ENCODE results near the gene PPP2R5B. TPM values are rescaled to one million over a fixed set of nuclear protein-coding genes. Genes with fewer than 3 reads are reported as not detected.

The PPP2R5B gene
- total RNA-seq, 2 experiments from 2014 or later = 16.8 to 18.3 TPM

DNA sequence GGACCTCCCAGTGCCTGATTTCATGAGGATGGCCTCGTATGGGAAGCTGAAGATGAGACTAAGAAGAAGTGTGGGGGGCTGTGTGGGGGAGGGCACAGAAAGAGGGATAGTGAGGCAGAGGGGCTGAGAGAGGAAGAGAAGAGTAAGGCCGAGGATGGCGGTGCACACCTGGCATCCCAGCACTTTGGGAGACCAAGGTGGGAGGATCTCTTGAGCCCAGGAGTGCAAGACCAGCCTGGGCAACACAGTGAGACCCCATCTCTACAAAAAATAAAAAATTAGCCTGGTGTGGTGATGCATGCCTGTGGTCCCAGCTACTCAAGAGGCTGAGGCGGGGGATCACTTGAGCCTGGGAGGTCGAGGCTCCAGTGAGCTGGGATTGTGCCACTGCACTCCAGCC lies 32.6 kb upstream of the PPP2R5B start:
- Histone ChIP-seq H3K27me3 (ENCODE audit: control insufficient read depth in 1 of 2, insufficient read depth in 2 of 2, low read length in 2 of 2) (no peaks in the 10 kb centered on the region), H3K36me3 (ENCODE audit: insufficient read depth, low read length) (peaks cover 13% of the 10 kb centered on the region), H3K27ac (ENCODE audit: low read depth in 1 of 2, low read length in 2 of 2) (no peak overlapping the region), H3K4me3 (ENCODE audit: low read length) (no peak overlapping the region), H3K9me3 (ENCODE audit: control insufficient read depth in 1 of 2, insufficient read depth in 1 of 2, low read length in 2 of 2) (no peaks in the 10 kb centered on the region), H3K4me1 (ENCODE audit: insufficient read depth, low read length) (peaks cover 29% of the 10 kb centered on the region)
- H3K27ac Mint-ChIP-seq = no peak overlapping the region
- peaks cover 17% of the 10 kb centered on the region for H3K36me3 Mint-ChIP-seq (ENCODE audit: low read depth)
- H3K4me3 Mint-ChIP-seq = no peak overlapping the region
- TF ChIP-seq, protein P1, sequence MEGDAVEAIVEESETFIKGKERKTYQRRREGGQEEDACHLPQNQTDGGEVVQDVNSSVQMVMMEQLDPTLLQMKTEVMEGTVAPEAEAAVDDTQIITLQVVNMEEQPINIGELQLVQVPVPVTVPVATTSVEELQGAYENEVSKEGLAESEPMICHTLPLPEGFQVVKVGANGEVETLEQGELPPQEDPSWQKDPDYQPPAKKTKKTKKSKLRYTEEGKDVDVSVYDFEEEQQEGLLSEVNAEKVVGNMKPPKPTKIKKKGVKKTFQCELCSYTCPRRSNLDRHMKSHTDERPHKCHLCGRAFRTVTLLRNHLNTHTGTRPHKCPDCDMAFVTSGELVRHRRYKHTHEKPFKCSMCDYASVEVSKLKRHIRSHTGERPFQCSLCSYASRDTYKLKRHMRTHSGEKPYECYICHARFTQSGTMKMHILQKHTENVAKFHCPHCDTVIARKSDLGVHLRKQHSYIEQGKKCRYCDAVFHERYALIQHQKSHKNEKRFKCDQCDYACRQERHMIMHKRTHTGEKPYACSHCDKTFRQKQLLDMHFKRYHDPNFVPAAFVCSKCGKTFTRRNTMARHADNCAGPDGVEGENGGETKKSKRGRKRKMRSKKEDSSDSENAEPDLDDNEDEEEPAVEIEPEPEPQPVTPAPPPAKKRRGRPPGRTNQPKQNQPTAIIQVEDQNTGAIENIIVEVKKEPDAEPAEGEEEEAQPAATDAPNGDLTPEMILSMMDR (IDR thresholded peaks at IDR 0.05) = no peak
- ChIA-PET CTCF (no interaction called here), POLR2A (no interaction called here)
- peaks cover 11% of the 10 kb centered on the region for H3K4me1 Mint-ChIP-seq (ENCODE audit: low read depth)
- no peaks in the 10 kb centered on the region for H3K9me3 Mint-ChIP-seq
- no peak for ATAC-seq (ENCODE audit: poor library complexity)
- DNase-seq = no peak
- H3K27me3 Mint-ChIP-seq = no peaks in the 10 kb centered on the region
- intact Hi-C loops (cut with DNase I, micrococcal nuclease) = loop anchor here (5.0 to 10.0 kb wide), 2 partner anchors 105 to 107 kb away; no protein-coding TSS in a partner anchor

- Mint-ChIP-seq H3K4me3 (no peak overlapping the region), H3K9me3 (no peaks in the 10 kb centered on the region), H3K27ac (no peak overlapping the region), H3K36me3 (ENCODE audit: low read depth) (peaks cover 22% of the 10 kb centered on the region), H3K4me1 (ENCODE audit: low read depth) (peaks cover 8% of the 10 kb centered on the region), H3K27me3 (no peaks in the 10 kb centered on the region)
- TF ChIP-seq, protein P1 (IDR thresholded peaks at IDR 0.05) = no peak
- DNase-seq = no peak
- intact Hi-C loops (cut with DNase I, micrococcal nuclease) = loop anchor here (5.0 to 10.0 kb wide), 2 partner anchors 105 to 108 kb away; no protein-coding TSS in a partner anchor
- H3K27me3 ChIP-seq (ENCODE audit: control insufficient read depth in 1 of 2, insufficient read depth in 2 of 2, low read length in 2 of 2) = no peaks in the 10 kb centered on the region
- H3K4me1 ChIP-seq (ENCODE audit: insufficient read depth, low read length) = peaks cover 26% of the 10 kb centered on the region
- CTCF ChIA-PET = no interaction called here
- H3K9me3 ChIP-seq (ENCODE audit: control insufficient read depth in 1 of 2, insufficient read depth in 1 of 2, low read length in 2 of 2) = no peaks in the 10 kb centered on the region
- POLR2A ChIA-PET = interaction anchor here (0.7 to 2.4 kb wide), 3 partner anchors 16 to 149 kb away, joined by 3 to 7 read pairs (median 6); partner anchors contain the start of gene RASGRP2
- H3K36me3 ChIP-seq (ENCODE audit: insufficient read depth, low read length) = peaks cover 16% of the 10 kb centered on the region
- no peak overlapping the region for H3K27ac ChIP-seq (ENCODE audit: low read depth in 1 of 2, low read length in 2 of 2)
- H3K4me3 ChIP-seq (ENCODE audit: low read length) = no peak overlapping the region
- no peak for ATAC-seq (ENCODE audit: poor library complexity)
Measured at GRCh38 chr11:64892411-64892831, 32.1 kb upstream of the PPP2R5B start.

DNA sequence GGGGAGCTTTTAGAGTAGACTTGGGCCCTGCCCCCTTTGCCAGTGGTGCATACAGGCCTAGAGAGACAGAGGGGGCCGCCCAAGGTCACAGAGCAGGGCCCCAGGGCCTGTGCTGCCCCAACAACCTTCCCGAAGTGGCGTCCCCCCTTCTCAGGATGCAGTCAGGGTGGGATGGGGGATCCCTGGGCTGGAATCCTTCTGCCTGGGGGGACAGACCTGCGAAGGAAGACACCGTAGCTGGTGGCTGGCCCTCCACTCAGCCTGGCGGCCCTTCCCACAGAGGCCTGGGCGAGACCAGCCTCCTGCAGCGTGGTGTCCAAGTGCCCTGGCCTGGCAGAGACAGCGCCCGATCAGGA lies 31.7 kb upstream of the PPP2R5B start:
- POLR2A ChIA-PET = interaction anchor here (0.7 to 2.4 kb wide), 3 partner anchors 17 to 149 kb away, joined by 3 to 7 read pairs (median 6); partner anchors contain the start of gene RASGRP2

More for the DNA sequence above, 31.7 kb upstream of the PPP2R5B start:
- no peaks in the 10 kb centered on the region for H3K9me3 Mint-ChIP-seq
- no peak for DNase-seq
- peaks cover 25% of the 10 kb centered on the region for H3K36me3 Mint-ChIP-seq (ENCODE audit: low read depth)
- no peaks in the 10 kb centered on the region for H3K9me3 ChIP-seq (ENCODE audit: control insufficient read depth in 1 of 2, insufficient read depth in 1 of 2, low read length in 2 of 2)
- no peak overlapping the region for H3K4me3 Mint-ChIP-seq
- peaks cover 6% of the 10 kb centered on the region for H3K4me1 Mint-ChIP-seq (ENCODE audit: low read depth)
- TF ChIP-seq, protein P1 (IDR thresholded peaks at IDR 0.05) = no peak
- ATAC-seq (ENCODE audit: poor library complexity) = no peak
- H3K27me3 ChIP-seq (ENCODE audit: control insufficient read depth in 1 of 2, insufficient read depth in 2 of 2, low read length in 2 of 2) = no peaks in the 10 kb centered on the region
- H3K27ac ChIP-seq (ENCODE audit: low read depth in 1 of 2, low read length in 2 of 2) = no peak overlapping the region
- H3K27ac Mint-ChIP-seq = no peak overlapping the region
- no peaks in the 10 kb centered on the region for H3K27me3 Mint-ChIP-seq
- no peak overlapping the region for H3K4me3 ChIP-seq (ENCODE audit: low read length)
- H3K36me3 ChIP-seq (ENCODE audit: insufficient read depth, low read length) = peaks cover 20% of the 10 kb centered on the region
- intact Hi-C loops (cut with DNase I, micrococcal nuclease) = loop anchor here (5.0 to 10.0 kb wide), 2 partner anchors 106 to 108 kb away; no protein-coding TSS in a partner anchor
- CTCF ChIA-PET = no interaction called here
- H3K4me1 ChIP-seq (ENCODE audit: insufficient read depth, low read length) = peaks cover 22% of the 10 kb centered on the region
